DMS53 treated with DMSO at 0.1 percent for 48 hours (cell line): ENCODE results near the gene DNAJC5.
"Not testable (repeated sequence)": the region's sequence is repeated elsewhere in the genome, so short reads cannot be mapped to it uniquely, and the experiment has no call there.

ENCODE experiments used
- DNase-seq: peaks from one replicate; lab custom pipeline; 2025; ENCODE audit not compliant: unreplicated experiment; lab: John Stamatoyannopoulos, UW

Gene DNAJC5

GRCh38 chr20:63894358-63895201 lies at the start of gene DNAJC5:
Gene DNAJC5, plus strand, starts transcription at chr20:63895126. Its CDS starts 33,220 bp downstream, at chr20:63928346.
- peak; percentile 89 for DNase-seq

- DNase-seq, result no peak
Measured at GRCh38 chr20:63846128-63846771, 48.7 kb upstream of the DNAJC5 start.

GRCh38 chr20:63846888-63847236 lies 48.1 kb upstream of the DNAJC5 start:
- no peak for DNase-seq

GRCh38 chr20:63847237-63848002 lies 47.5 kb upstream of the DNAJC5 start:
- no peak for DNase-seq

DNA sequence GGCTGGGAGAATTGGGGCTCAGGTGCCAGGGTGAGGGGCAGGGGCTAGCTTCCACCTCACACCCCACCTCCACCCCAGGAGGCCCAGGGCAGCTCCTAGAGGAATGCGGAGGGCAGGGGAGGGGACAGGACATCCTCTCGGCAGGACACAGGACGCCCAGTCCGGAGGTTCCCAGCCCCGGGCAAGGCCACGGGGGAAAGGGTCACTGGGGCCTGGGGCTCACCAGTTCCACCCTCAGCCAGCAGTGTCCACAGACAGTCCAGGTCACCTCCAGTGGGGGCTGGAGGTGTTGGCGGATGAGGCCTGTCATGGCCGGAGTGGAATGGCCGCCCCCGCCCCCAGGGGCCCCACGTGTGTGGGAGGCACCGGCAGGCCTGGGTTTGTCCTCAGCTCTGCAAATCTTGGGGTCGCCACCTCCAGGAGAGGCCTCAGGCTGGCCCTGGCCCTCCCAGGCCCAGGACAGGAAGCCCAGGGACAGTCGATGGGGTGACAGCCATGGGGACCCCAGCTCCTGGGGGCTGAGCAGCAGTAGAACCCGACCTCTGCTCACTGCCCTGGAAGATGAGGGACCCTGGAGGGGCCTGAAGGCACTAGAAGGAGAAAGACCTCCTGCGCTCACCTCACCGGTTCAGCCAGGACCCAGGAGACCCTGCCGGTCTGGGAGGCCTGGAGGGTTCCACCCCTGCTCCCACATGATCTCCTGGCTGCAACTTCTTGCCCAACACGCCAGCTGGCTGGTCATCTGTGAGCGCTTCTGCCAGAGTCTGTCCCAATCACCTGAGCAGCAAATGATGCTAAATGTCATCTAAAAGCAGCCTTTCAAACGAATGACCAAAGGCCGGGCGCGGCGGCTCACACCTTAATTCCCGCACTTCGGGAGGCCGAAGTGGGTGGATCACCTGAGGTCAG lies 46.7 kb upstream of the DNAJC5 start:
- DNase-seq, result no peak

GRCh38 chr20:63850689-63851547 lies 44.0 kb upstream of the DNAJC5 start:
- DNase-seq, result no peak

DNA sequence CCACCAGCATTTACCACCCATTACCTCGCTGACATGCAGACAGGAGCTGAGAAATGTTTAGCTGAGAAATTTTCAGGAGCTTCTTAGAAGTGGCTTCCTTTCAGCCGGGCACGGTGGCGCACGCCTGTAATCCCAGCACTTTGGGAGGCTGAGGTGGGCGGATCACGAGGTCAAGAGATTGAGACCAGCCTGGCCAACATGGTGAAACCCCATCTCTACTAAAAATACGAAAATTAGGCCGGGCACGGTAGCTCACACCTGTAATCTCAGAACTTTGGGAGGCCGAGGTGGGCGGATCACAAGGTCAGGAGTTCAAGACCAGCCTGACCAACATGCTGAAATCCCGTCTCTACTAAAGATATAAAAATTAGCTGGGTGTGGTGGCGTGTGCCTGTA lies 43.4 kb upstream of the DNAJC5 start:
- not testable (repeated sequence) for DNase-seq

DNA sequence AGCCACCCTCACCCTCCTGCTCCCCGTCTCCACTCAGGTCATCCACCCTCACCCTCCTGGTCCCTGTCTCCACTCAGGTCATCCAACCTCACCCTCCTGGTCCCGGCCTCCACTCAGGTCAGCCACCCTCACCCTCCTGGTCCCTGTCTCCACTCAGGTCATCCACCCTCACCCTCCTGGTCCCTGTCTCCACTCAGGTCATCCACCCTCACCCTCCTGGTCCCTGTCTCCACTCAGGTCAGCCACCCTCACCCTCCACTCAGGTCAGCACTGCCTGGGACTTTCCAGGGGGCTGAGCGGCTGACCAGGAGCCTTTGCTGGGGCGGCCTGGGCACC lies 41.2 kb upstream of the DNAJC5 start:
- not testable (repeated sequence) for DNase-seq

DNA sequence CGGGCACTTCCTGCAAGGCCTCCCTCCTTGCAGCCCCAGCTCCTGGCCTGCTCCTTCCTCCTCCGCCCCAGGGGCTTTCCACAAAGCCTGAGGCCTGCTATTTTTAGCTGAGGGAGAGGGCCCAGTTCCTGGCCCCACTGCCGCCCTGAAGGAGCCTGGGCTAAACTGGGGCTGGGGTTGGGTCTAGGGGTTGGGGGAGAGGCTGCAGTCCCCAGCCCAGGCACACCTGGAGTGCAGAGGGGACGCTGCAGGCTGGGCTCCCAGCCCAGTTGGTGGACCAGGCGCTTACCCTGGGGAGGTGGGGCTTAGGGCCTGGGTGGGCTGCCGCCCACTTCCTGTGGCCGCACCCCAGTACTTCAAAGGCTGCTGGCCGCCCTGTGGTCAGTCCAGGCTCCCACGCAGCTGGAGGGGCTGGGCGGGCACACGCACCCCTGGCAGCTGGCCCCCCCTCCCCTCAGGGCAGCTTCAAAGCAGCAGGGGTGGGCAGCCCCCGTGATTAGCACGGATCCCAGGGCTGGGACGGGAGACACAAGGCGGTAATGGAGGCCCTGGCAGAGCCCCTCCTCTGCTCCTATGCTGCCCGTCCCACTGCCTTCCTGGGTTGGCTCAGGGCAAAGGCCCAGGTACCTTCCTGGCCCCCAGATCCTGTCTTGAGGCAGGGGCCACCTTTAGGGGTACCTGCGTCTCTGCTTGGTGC lies 40.7 kb upstream of the DNAJC5 start:
- DNase-seq, result no peak

DNA sequence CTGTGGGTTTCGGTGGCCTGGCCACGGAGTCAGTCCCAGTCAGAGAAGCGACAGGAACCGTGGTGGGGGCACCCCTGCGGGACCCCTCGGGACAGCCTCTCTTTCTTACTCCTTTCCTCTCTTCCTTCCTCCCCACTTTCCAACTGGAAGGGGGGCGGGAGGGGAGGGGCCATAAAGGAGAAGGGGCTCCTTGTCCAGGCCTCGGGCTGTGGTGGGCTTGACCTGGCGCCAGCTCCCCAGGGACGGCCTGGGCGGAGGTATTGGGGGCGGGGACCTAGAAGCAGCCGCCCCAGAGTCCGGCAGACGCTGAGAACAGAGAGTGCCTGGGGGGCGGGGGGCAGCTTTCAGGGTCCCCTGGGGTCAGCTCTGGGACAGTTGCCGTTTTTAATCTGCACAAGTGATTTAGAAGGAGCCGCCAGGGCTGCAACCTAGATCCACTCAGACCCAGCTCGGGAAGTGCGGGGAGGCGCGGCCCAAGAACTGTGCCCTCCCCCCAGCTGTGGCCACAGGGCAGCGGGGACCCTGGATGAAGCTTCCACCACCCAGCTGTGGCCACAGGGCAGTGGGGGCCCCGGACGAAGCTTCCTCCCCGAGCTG lies 40.1 kb upstream of the DNAJC5 start:
- no peak for DNase-seq

DNA sequence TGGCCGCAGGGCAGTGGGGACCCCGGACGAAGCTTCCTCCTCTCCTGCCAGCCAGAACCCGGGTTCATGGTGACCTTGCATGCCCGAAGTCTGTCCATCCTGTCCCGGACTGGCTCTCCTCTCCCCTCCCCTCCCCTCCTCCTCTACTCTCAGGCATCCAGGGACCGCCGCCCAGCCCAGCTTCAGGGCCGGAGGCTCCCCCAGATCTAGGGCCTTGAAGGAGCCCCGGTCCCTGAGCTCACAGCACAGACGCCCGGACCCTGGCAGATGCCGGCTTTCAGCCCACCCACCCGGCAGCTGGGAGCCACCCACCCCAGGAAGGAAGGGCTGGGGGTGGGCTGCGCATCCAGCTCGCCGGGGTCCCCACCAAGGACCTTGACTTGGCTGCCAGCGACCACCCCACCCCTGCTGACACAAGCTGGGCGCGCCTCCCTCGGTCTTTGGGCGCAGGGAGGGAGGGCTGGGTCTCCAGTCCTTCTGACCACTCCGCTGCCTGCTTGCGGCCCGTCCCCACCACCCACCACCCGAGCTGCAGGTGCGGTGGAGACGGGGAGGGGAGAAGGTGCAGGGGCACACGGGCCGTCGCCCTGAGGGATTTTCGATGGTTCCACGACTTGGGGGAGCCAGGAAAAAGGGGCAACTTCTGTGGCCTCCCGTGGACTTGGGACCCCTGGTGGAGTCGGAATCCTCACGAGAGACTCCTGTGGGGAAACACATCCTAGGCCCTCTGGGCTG lies 39.4 kb upstream of the DNAJC5 start:
- no peak for DNase-seq

GRCh38 chr20:63856098-63856511 lies 38.8 kb upstream of the DNAJC5 start:
- no peak for DNase-seq

DNA sequence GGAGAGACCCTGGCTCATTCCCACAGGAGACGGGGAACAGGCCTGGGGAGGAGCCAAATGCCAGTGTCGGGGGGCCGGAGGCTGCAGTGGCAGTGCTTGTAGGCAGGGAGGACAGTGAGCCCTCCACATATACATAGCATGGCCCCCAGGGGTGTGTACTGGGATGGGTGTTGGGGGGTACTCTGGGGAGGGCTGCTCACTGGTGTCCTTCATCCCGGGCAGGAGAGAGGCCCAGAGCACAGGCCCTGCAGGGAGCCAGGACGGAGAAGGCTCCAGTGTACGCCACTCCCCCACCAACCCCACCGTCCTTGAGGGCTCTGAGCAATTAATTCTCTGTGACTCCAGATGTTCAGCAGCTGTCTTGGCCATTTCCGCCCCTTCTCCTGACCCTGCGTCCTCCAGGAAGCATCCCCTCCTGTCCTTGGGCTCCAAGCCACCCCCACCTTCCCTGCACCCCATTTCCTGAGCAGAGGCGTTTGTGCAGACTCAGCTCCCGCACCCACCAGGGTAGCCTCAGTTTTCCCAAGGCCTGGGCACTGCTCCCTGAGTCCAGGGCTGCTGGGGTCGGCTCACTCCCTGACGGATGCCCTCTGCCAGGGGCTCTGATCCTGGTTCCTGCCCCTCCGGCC lies 37.0 kb upstream of the DNAJC5 start:
- no peak for DNase-seq

DNA sequence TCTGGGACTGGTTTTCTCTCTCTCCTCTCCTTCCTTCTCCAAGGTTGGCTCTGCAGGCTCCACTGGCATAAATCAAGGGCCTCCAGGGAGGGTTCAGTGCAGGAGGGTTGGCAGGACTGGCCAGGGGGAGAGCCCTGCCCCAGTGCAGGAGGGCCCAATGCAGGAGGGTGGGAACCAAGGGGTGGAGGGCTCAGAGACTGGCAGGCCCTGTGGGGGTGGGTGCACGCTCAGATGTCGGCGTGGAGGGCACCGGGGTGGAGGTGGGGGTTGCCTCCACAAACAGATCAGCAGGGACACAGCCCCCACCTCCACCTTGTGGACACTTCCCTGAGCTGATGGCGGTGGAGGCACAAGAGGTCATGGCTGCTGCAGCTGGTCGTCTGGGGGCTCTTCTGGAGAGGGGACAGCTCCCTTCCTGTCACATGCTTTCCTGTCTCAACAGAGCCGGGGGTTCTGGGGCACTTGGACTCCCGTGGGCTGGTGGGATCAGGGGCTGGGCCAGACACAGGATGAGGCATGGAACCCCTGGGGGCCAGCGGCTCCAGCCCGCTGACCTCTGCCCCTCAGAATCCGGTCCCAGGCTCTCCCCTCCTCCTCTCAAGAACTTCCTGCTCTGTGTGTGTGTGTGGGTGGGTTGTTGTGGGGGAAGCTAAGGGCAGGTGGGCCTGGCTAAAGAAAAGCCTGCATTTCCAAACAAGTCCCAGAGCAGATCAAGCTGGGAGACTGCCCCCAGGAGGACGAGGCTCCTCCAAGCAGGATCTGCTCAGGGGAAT lies 36.3 kb upstream of the DNAJC5 start:
- DNase-seq, result no peak

- DNase-seq, result no peak
Measured at GRCh38 chr20:63859166-63859699, 35.7 kb upstream of the DNAJC5 start.

DNA sequence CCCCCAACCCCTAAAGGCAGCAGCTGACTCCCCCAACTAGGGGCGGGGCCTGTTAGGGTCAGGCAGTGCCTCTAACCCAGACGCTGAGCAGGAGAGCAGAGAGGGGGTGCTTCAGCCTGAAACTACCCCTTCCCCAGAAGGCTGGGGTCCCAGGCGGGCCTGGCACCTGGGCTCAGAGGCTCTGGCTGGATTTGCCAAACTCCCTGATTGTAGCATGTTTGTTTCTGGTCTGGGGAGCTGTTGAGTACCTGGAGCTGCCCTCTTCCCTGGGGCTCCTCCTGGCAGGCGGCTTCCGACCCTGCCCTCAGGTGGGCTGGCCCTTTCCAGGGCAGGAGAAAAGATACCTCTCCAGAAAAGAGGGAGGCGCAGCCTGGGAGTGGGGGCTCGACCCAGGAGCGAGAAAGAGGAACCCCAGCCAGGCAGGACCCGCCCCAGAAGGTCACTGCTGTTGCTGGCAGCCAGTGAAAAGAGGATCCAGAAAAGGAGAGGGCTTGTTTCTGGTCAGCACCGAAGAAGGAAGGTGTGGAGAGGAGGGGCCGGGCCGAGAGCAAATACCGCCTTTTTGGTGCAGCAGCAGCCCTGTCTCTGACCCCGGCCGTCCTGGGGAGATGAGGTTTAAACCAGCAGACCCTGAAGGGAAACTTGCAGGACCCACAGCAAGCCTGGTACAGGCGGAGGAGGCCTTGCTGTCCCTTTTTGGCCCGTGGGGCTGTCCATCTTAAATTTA lies 34.4 kb upstream of the DNAJC5 start:
- DNase-seq, result no peak
